Activated effector memory CD4-positive, alpha-beta T cell treated with anti-CD3 and anti-CD28 coated beads, Interleukin-2, amount 50 U/mL, for 16 hours (primary cell): ENCODE measurements around the gene FFAR1.

ENCODE experiments used
- DNase-seq: peaks from one replicate; pipeline ENCODE4 v3.0.0-alpha.2; 2020

Gene FFAR1

DNA sequence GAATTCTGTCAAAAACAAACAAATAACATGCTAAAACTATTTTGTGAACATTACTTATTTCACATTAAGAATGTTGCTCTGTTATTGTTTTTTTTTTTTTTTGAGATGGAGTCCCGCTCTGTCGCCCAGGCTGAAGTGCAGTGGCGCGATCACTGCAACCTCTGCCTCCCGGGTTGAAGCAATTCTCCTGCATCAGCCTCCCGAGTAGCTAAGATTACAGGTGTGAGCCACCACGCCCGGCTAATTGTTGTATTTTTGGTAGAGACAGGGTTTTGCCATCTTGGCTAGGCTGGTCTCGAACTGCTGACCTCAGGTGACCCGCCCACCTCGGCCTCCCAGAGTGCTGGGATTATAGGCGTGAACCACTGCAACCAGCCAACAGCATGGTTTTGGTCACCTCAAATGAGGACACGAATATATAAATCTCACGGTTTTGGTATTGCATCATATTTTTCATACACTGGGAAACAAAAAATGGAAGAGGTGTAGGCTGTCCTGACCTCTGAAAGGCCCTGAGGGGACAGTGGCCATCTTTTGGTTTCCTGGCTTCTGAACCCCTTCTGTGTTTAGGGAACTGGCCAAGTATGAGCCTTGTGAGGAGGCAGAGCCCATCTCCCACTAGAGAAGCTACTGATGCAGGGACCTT is 48.7 kb downstream of the FFAR1 start:
- no peak for DNase-seq

DNA sequence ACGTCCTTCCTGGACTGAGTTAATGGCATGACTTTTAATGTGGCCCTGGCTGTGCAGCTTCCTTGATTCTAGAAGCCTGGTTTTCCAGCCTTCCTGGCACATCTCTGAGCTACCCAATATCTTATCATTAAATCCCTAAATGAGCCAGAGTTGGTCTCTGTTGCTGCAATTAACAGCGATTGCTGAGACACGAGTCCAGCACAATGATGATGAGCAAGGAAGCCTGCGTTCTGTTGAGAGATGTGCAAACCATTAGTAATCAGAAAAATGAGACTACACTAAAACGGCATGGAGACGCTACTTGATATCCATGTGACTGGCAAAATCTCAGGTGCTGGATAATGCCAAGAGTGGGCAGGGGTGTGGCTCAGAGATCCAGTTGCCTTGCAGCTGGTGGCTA is 49.4 kb downstream of the FFAR1 start:
- DNase-seq = no peak
